RWPE2 (cell line): ENCODE results near the gene PCAT6.

ENCODE experiments used
- ATAC-seq: fragments of 200-7000 bp; cut with Tn5 transposase; 3 replicates; pipeline ENCODE4 v1.9.1; 2021; ENCODE audit warnings: low read depth
- DNase-seq: peaks from one replicate; pipeline ENCODE4 v3.0.0-alpha.2; 2020; ENCODE audit warnings: low spot score
- H3K27ac ChIP-seq: fragments of 450-650 bp; 2 replicates; pipeline ENCODE4 v1.5.1; 2017; ENCODE audit warnings: mild to moderate bottlenecking; ENCODE audit not compliant: poor library complexity, severe bottlenecking
- H3K27me3 ChIP-seq: fragments of 250-450 bp; sonication (Bioruptor Pico); 2 replicates; pipeline ENCODE4 v1.5.1; 2021; ENCODE audit warnings: mild to moderate bottlenecking, moderate library complexity; ENCODE audit not compliant: insufficient read depth, poor library complexity, severe bottlenecking
- H3K36me3 ChIP-seq: fragments of 250-450 bp; sonication (Bioruptor Pico); 2 replicates; pipeline ENCODE4 v1.5.1; 2020; ENCODE audit warnings: low read depth, mild to moderate bottlenecking, moderate library complexity
- H3K4me1 ChIP-seq: fragments of 250-450 bp; sonication (Bioruptor Pico); 2 replicates; pipeline ENCODE4 v1.5.1; 2021; ENCODE audit warnings: mild to moderate bottlenecking, moderate library complexity; ENCODE audit not compliant: insufficient read depth, poor library complexity, severe bottlenecking
- H3K4me3 ChIP-seq: fragments of 250-450 bp; sonication (Bioruptor Pico); 2 replicates; pipeline ENCODE4 v1.5.1; 2021; ENCODE audit warnings: mild to moderate bottlenecking, moderate library complexity; ENCODE audit not compliant: severe bottlenecking
- H3K9me3 ChIP-seq: fragments of 250-450 bp; sonication (Bioruptor Pico); 2 replicates; pipeline ENCODE4 v1.5.1; 2021; ENCODE audit warnings: mild to moderate bottlenecking, moderate library complexity; ENCODE audit not compliant: severe bottlenecking
- TF ChIP-seq, protein P1 (sequence below): fragments of 450-650 bp; IDR thresholded peaks from one replicate; pipeline ENCODE4 v1.5.1; 2017; ENCODE audit warnings: mild to moderate bottlenecking, moderate library complexity; ENCODE audit not compliant: poor library complexity, severe bottlenecking

Gene PCAT6

DNA sequence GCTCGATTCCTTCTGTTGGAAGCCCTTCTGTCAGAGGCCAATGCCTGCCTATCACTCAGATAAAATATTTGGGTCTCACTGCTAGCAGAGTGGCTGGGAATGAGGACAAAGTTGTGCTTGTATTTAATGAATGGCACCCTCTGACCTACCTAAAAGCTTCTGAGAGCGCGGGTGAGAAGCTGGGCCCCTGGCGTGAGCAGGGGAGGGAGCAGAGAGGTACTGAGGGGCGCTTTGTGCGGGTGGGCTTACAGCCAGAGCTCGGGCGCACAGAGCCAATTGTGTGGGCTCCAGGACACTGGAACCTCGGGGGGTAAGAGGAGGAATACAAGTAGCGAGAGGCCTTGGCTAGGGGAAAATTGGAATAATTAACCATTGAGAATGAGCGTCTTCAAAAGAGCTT, 32.3 kb downstream of the PCAT6 start:
- Histone ChIP-seq H3K36me3 (no peaks in the 10 kb centered on the region), H3K27me3 (no peaks in the 10 kb centered on the region), H3K27ac (no peak overlapping the region), H3K9me3 (no peaks in the 10 kb centered on the region), H3K4me1 (no peaks in the 10 kb centered on the region), H3K4me3 (no peak overlapping the region)
- no peak for DNase-seq
- ATAC-seq: no peak
- TF ChIP-seq, protein P1, sequence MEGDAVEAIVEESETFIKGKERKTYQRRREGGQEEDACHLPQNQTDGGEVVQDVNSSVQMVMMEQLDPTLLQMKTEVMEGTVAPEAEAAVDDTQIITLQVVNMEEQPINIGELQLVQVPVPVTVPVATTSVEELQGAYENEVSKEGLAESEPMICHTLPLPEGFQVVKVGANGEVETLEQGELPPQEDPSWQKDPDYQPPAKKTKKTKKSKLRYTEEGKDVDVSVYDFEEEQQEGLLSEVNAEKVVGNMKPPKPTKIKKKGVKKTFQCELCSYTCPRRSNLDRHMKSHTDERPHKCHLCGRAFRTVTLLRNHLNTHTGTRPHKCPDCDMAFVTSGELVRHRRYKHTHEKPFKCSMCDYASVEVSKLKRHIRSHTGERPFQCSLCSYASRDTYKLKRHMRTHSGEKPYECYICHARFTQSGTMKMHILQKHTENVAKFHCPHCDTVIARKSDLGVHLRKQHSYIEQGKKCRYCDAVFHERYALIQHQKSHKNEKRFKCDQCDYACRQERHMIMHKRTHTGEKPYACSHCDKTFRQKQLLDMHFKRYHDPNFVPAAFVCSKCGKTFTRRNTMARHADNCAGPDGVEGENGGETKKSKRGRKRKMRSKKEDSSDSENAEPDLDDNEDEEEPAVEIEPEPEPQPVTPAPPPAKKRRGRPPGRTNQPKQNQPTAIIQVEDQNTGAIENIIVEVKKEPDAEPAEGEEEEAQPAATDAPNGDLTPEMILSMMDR: no peak

DNA sequence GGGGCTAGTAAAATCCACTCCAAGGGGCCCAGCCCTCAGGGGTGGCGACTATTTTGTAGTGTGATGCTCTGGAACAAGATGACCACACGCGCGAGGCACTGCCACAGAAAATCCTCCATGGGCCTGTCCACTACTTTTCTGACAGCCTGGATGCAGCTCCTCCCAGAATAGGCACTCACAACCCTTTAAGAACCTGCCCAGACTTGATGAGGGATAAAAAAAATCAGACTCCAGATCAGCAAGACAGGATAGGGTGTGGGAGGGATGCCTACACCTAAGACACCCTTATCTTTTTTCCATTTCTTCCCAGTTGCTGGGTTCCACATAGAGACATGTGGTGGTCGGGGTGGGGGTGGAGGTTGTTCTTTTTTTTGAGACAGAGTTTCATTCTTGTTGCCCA, 33.5 kb downstream of the PCAT6 start:
- no peaks in the 10 kb centered on the region for H3K4me1 ChIP-seq
- ATAC-seq (peak; percentile 58), DNase-seq (no peak)
- no peak overlapping the region for H3K27ac ChIP-seq
- no peak overlapping the region for H3K4me3 ChIP-seq
- TF ChIP-seq, protein P1: no peak
- H3K36me3 ChIP-seq: no peaks in the 10 kb centered on the region
- H3K27me3 ChIP-seq: no peaks in the 10 kb centered on the region
- no peaks in the 10 kb centered on the region for H3K9me3 ChIP-seq

DNA sequence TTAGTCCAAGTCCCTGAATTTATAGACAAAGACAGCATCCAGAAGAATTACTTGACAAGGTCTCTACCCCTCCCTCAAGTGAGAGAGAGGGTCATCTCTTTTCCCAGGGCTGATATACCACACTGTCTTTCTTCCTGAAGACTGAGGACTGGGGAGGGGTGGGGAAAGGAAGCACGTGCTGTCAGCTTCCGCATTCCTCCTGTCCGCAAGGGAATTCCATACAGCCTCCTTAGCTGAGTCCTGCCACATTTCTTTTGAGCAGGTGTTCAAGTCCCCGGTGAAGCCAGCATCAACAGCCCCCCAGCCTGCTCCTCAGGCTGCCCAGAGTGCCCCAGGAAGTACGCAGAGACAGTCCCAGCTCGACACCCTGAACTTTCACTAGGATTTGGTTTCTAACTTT, 34.2 kb downstream of the PCAT6 start:
- no peak for ATAC-seq
- H3K27me3 ChIP-seq: no peaks in the 10 kb centered on the region
- no peak for DNase-seq
- H3K4me1 ChIP-seq: no peaks in the 10 kb centered on the region
- H3K4me3 ChIP-seq: no peak overlapping the region
- no peaks in the 10 kb centered on the region for H3K9me3 ChIP-seq
- TF ChIP-seq, protein P1: no peak
- no peaks in the 10 kb centered on the region for H3K36me3 ChIP-seq
- H3K27ac ChIP-seq: no peak overlapping the region

DNA sequence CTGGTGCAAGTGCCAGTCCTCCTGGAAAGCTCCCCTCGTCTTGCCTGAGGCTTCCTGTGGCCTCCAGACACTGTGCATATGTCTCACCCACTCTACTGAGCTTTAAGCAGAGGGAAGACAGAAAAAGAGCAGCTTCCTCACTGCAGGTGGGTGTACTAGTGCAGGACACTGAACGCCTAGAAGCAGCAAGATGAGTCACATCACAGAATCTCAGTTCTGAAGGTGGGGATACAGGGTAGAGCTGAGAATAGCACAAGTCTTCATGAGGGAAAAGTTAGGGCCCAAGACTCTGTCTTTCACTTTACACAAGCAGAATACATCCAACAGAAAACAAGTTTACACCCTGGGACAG, 37.4 kb downstream of the PCAT6 start:
- H3K27me3 ChIP-seq: no peaks in the 10 kb centered on the region
- no peak for ATAC-seq
- no peak overlapping the region for H3K27ac ChIP-seq

DNA sequence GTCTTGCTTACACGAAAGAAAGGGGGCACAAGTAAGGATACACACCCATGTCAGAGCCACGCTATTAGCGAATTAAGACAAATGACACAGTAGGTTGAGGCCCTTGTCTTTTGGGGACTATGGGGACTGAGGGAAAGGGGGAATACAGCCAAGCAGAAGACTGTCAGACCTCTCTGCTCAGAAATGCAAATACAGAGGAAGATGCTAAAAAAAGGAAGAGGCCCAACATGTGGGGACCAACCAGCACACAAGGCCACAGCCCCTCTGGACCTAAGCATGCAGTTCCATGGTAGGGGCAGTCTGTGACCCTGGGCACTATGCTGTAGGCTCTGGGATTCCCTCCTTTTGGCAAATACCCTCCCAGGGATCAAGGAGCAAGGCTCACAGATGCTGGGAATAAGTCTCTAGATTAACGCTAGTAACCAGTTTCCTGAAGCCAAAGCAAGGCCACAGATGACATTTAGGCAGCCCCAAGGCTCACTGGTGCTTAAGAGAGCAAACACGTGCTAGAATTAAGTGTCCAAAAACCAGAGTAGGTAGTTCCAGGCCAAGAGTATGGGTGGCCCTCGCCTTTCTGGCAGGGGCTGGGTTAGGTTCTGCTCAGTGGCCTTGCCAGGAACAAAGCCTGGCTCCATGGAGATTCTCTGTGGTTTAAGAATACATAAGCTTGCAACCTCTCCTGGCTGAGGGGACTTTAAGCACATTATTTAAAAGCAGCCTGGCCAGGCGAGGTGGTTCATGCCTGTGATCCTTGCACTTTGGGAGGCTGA, 40.0 kb downstream of the PCAT6 start:
- H3K27ac ChIP-seq: no peak overlapping the region

More for the DNA sequence above, 37.4 kb downstream of the PCAT6 start:
- H3K36me3 ChIP-seq: no peaks in the 10 kb centered on the region
- no peaks in the 10 kb centered on the region for H3K9me3 ChIP-seq
- no peak for DNase-seq
- H3K4me3 ChIP-seq: no peak overlapping the region
- no peaks in the 10 kb centered on the region for H3K4me1 ChIP-seq
- TF ChIP-seq, protein P1: no peak

More for the DNA sequence above, 40.0 kb downstream of the PCAT6 start:
- no peaks in the 10 kb centered on the region for H3K4me1 ChIP-seq
- H3K27me3 ChIP-seq: no peaks in the 10 kb centered on the region
- DNase-seq (no peak), ATAC-seq (no peak)
- no peaks in the 10 kb centered on the region for H3K36me3 ChIP-seq
- TF ChIP-seq, protein P1: no peak
- no peak overlapping the region for H3K4me3 ChIP-seq
- no peaks in the 10 kb centered on the region for H3K9me3 ChIP-seq
